ENCODE measurements around the gene C2CD2.

Gene C2CD2

GRCh38 chr21:41980561-41980960 is 26.7 kb upstream of the C2CD2 start:
- TF ChIP-seq CTCF (conservative IDR thresholded peaks at IDR 0.05; ENCODE audit: low read length) = no peak
- H3K4me3 ChIP-seq (ENCODE audit: low read length) = no peak overlapping the region
- DNase-seq (ENCODE audit: low read depth) = no peak

GRCh38 chr21:41979751-41980369 is 26.0 kb upstream of the C2CD2 start:
- DNase-seq (ENCODE audit: low read depth) = no peak
- no peak for TF ChIP-seq CTCF (conservative IDR thresholded peaks at IDR 0.05; ENCODE audit: low read length)
- no peak overlapping the region for H3K4me3 ChIP-seq (ENCODE audit: low read length)

DNA sequence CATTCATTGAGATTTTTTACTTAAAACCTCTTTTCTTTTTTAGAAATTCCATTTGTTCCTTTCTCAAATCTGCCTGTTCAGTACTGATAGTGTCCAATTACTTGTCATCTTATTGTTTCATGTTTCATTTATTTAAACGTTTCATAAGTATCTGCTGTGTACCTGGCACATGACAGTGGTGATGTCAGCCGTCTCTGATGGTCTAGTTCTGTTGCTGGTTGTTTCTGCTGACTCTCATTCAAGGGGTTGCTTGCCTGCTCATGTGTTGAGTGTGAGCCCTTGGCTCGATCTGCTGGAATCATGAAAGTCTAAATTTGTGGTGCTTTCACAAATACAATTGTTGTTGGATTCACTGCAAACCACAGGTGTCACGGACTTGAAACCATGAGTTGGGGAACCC is 25.5 kb upstream of the C2CD2 start:
- no peak overlapping the region for H3K4me3 ChIP-seq (ENCODE audit: low read length)
- TF ChIP-seq CTCF (conservative IDR thresholded peaks at IDR 0.05; ENCODE audit: low read length) = no peak
- no peak for DNase-seq (ENCODE audit: low read depth)

DNA sequence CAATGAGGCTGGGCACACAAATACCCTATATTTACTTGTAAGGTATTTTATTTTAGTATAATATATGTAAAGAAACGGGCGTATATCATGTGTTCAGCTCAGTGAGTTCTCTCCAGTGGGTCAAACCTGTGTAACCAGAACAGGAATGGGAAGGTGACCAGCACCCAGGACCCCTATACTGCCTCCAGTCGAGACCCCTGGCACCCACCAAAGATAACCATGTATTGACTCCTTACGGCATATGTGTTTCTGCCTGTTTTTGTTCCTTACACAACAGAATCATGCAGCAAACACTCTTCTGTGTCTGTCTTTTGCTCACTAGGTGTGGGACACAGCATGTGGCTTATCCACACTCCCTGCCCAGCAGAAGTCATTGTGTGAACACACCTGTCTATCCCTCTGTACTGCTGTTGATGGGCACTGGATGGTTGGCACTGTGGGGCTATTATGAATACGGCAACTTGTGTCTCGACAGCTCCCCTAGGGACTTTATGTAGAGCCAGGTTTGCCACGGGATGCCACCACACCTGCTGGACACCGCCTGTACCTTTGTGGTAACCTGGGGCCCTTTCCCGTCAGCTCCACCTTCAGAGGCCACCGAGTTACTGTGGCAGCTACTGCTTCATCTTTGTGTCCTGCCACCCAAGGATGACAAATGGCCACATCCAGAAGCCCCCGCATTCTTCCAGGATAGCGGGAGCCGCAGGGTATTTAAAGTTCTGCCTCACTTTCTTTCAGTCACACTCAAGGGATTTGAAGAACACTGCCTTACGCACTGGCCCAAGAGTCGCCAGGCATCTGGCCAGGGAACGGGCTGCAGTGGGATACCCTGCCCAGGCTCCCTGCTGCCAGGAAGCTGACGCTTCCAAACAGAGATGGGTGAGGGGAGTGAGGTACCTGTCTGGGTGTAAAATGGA is 23.5 kb upstream of the C2CD2 start:
- TF ChIP-seq CTCF (conservative IDR thresholded peaks at IDR 0.05; ENCODE audit: low read length) = no peak
- H3K4me3 ChIP-seq (ENCODE audit: low read length) = no peak overlapping the region
- no peak for DNase-seq (ENCODE audit: low read depth)

- no peak for TF ChIP-seq CTCF (conservative IDR thresholded peaks at IDR 0.05; ENCODE audit: low read length)
- no peak overlapping the region for H3K4me3 ChIP-seq (ENCODE audit: low read length)
- no peak for DNase-seq (ENCODE audit: low read depth)
These were observed 22.8 kb upstream of the C2CD2 start for GRCh38 chr21:41976611-41977010.

DNA sequence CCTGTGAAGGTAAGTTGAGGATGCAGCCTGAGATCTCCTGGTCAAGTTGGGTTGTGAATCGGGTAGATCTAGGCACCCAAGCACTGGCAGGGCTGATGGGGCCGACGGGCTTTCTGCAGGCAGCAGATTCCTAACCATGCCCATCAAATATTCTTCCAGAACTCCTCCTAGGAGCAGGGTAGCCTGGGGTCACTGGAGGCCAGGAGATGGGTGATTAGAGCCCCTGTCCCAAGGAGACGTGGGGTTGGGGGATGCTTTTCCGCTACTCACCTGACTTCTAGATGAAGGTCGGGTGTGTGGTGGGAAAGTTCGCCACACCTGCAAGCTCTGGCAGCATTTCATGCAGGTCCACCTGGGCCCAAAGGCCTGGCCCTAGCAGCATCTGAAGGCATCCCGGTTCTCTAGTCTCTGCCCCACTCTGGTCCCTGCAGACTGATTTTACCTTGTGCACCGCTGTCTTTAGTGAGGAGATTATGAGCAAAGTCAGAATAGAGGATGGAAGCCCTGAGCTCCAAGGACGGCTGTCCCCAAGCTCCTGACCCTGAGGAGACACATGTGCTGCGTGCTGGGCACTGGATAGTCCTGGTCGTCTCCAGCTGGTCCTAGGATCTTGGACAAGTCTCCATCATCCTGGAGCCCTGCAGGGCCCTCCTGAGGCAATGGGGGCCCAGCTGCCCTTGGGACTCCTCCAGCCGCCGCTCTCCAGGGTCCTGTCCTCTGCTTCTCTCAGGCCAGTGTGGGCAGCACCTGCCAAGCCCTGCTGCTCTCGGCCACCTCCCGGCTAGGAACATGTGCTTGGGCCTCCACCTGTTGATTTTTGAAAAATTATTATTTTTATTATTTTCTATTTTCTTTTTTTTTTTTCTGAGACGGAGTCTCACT is 21.8 kb upstream of the C2CD2 start:
- no peak overlapping the region for H3K4me3 ChIP-seq (ENCODE audit: low read length)
- TF ChIP-seq CTCF (conservative IDR thresholded peaks at IDR 0.05; ENCODE audit: low read length) = no peak
- no peak for DNase-seq (ENCODE audit: low read depth)

Measured in AG10803 (cell line).